HepG2 (cell line): Measurements from ENCODE around the gene MYO19. TPM values are rescaled to one million over a fixed set of nuclear protein-coding genes. Genes with fewer than 3 reads are reported as not detected.
A peak's percentile ranks its signal among the peaks of the same experiment; 100 is the strongest.

Experiments
- ETV6 ChIP-seq: sonication (generic); formaldehyde crosslinking; conservative IDR thresholded peaks from 2 replicates; pipeline ENCODE4 v1.4.0; 2020; ENCODE audit warnings: missing genetic modification reagents
- SRSF1 ChIP-seq: fragments of 200-400 bp; formaldehyde crosslinking; optimal IDR thresholded peaks from 2 replicates; pipeline ENCODE3; 2017; ENCODE audit warnings: mild to moderate bottlenecking, low read depth, low read length, moderate library complexity
- TCF7 ChIP-seq: sonication (generic); IDR thresholded peaks from 2 replicates; pipeline ENCODE4 v1.6.1; 2016; ENCODE audit warnings: antibody characterized with exemption, low read depth
- ZMYM4 ChIP-seq: sonication (generic); formaldehyde crosslinking; IDR thresholded peaks from 2 replicates; pipeline ENCODE4 v1.8.1; 2023; ENCODE audit warnings: mild to moderate bottlenecking, missing genetic modification reagents
- ZNF260 ChIP-seq: sonication (generic); formaldehyde crosslinking; IDR thresholded peaks from 2 replicates; pipeline ENCODE4 v1.4.0; 2020; ENCODE audit warnings: missing genetic modification reagents, low read depth, mild to moderate bottlenecking, borderline replicate concordance
- ZNF33A ChIP-seq: sonication (generic); formaldehyde crosslinking; IDR thresholded peaks from 2 replicates; pipeline ENCODE4 v1.5.1; 2020; ENCODE audit warnings: missing genetic modification reagents, mild to moderate bottlenecking, moderate library complexity, borderline replicate concordance
- ZNF549 ChIP-seq: sonication (generic); formaldehyde crosslinking; IDR thresholded peaks from 2 replicates; pipeline ENCODE4 v1.5.0; 2020; ENCODE audit warnings: missing genetic modification reagents
- ZNF7 ChIP-seq: IDR thresholded peaks from 2 replicates; pipeline ENCODE4 v1.6.1; 2016; ENCODE audit warnings: missing biosample characterization, missing genetic modification reagents
- polyA plus RNA-seq, 8 experiments: library from polyadenylated mRNA; depleted of rRNA in 3 of 8; stranded (reverse) in 7 of 8; unstranded in 1 of 8; fragments of >200 nt; fragmentation: Illumina TruSeq in 4 of 8; extraction: Trizol in 4 of 8; gene quantifications; 2 replicates each; pipeline versions ENCODE4 v1.2.1 to v1.2.3, GENCODE V29; 2011 to 2016; ENCODE audit warnings: low read depth in 4 of 8, missing spikeins in 1 of 8, mixed read lengths in 1 of 8; ENCODE audit not compliant: insufficient read depth in 1 of 8
- total RNA-seq, 5 experiments: library from RNA; depleted of rRNA; stranded (reverse); fragments of >200 nt; fragmentation: Illumina TruSeq; extraction: Trizol; gene quantifications; 2 replicates each; pipeline ENCODE4 v1.2.3, GENCODE V29; 2016; ENCODE audit warnings: low read depth in 1 of 5
- TF ChIP-seq, protein P1 (sequence below): sonication (generic); formaldehyde crosslinking; IDR thresholded peaks from 2 replicates; pipeline ENCODE4 v1.4.0; 2020; ENCODE audit warnings: missing genetic modification reagents
- TF ChIP-seq, protein P2 (sequence below): sonication (generic); formaldehyde crosslinking; IDR thresholded peaks from 2 replicates; pipeline ENCODE4 v1.9.0; 2021; ENCODE audit warnings: missing genetic modification reagents, borderline replicate concordance
- TF ChIP-seq, protein P3 (sequence below): sonication (generic); formaldehyde crosslinking; IDR thresholded peaks from 2 replicates; pipeline ENCODE4 v1.8.0; 2022; ENCODE audit warnings: mild to moderate bottlenecking, missing genetic modification reagents, borderline replicate concordance
- TF ChIP-seq, protein P4 (sequence below): sonication (generic); formaldehyde crosslinking; IDR thresholded peaks from 2 replicates; pipeline ENCODE4 v1.4.0; 2020; ENCODE audit warnings: mild to moderate bottlenecking, missing genetic modification reagents
- TF ChIP-seq, protein P5 (sequence below): sonication (generic); formaldehyde crosslinking; conservative IDR thresholded peaks from 2 replicates; pipeline ENCODE4 v1.8.0; 2022; ENCODE audit warnings: missing genetic modification reagents

Gene MYO19
- total and polyA plus RNA-seq, 2 of the 13 experiments (the other 11 are each of a cell fraction or from before 2014, with no cell fraction given) = 75.7 to 82.3 TPM

DNA sequence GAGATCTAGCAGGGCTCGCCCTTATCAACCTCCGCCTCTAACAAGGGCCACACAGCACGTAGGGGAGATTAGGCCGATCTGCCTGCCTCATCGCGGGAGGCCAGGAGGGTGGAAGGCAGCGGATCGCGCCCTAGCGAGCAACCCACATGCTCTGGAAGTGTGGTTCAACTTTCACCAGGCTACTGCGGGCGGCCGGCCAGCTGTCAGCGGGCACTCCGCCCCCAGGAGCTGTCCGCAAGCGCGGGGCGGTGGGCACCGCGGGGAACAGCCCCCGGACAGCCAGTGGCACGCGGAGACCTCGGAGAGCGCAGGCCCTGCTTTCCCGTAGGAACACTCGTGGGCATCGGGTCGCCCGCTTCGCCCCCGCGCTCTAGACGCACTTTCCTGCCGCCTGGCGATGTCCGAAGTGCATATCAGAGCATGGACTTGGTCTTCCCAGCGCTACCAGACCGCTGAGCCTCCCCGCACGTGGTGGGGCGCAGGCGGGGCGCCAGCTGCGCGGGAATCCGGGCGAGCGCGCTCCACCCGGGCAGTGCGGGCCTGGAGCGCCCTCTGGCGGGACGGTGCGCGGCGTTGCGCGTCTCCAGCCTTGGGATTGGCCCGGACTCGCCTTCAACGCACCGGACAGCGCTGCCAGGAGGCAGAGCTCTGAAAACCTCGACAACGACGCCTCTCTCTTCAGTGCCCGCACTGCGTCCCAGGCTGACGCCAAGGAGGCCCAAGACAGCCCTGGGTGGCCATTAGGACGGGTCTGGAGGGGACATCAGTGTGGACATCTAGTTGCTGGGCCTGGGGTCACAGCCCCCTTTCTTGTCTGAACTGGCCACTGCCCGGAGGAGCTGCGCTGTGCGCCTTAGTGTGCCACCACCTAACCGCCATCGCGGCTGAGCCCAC, 51.8 kb downstream of the MYO19 start (continued):
- TF ChIP-seq, protein P1, sequence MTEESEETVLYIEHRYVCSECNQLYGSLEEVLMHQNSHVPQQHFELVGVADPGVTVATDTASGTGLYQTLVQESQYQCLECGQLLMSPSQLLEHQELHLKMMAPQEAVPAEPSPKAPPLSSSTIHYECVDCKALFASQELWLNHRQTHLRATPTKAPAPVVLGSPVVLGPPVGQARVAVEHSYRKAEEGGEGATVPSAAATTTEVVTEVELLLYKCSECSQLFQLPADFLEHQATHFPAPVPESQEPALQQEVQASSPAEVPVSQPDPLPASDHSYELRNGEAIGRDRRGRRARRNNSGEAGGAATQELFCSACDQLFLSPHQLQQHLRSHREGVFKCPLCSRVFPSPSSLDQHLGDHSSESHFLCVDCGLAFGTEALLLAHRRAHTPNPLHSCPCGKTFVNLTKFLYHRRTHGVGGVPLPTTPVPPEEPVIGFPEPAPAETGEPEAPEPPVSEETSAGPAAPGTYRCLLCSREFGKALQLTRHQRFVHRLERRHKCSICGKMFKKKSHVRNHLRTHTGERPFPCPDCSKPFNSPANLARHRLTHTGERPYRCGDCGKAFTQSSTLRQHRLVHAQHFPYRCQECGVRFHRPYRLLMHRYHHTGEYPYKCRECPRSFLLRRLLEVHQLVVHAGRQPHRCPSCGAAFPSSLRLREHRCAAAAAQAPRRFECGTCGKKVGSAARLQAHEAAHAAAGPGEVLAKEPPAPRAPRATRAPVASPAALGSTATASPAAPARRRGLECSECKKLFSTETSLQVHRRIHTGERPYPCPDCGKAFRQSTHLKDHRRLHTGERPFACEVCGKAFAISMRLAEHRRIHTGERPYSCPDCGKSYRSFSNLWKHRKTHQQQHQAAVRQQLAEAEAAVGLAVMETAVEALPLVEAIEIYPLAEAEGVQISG = peak; percentile 85
- TF ChIP-seq ZMYM4 (CRISPR knock-in tag) (peak; percentile 54; the same call in 1 of the 2 replicates), SRSF1 (no peak), TCF7 (no peak), ETV6 (CRISPR knock-in tag) (peak; percentile 88; the same call in 1 of the 2 replicates), ZNF549 (peak; percentile 46; the same call in 1 of the 2 replicates), ZNF260 (CRISPR knock-in tag) (no peak), ZNF33A (no peak), ZNF7 (no peak)
- TF ChIP-seq, protein P2, sequence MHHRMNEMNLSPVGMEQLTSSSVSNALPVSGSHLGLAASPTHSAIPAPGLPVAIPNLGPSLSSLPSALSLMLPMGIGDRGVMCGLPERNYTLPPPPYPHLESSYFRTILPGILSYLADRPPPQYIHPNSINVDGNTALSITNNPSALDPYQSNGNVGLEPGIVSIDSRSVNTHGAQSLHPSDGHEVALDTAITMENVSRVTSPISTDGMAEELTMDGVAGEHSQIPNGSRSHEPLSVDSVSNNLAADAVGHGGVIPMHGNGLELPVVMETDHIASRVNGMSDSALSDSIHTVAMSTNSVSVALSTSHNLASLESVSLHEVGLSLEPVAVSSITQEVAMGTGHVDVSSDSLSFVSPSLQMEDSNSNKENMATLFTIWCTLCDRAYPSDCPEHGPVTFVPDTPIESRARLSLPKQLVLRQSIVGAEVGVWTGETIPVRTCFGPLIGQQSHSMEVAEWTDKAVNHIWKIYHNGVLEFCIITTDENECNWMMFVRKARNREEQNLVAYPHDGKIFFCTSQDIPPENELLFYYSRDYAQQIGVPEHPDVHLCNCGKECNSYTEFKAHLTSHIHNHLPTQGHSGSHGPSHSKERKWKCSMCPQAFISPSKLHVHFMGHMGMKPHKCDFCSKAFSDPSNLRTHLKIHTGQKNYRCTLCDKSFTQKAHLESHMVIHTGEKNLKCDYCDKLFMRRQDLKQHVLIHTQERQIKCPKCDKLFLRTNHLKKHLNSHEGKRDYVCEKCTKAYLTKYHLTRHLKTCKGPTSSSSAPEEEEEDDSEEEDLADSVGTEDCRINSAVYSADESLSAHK (CRISPR knock-in tag) = no peak
- TF ChIP-seq, protein P3, sequence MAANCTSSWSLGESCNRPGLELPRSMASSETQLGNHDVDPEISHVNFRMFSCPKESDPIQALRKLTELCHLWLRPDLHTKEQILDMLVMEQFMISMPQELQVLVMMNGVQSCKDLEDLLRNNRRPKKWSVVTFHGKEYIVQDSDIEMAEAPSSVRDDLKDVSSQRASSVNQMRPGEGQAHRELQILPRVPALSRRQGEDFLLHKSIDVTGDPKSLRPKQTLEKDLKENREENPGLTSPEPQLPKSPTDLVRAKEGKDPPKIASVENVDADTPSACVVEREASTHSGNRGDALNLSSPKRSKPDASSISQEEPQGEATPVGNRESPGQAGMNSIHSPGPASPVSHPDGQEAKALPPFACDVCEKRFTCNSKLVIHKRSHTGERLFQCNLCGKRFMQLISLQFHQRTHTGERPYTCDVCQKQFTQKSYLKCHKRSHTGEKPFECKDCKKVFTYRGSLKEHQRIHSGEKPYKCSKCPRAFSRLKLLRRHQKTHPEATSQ (CRISPR knock-in tag) = no peak
- TF ChIP-seq, protein P4, sequence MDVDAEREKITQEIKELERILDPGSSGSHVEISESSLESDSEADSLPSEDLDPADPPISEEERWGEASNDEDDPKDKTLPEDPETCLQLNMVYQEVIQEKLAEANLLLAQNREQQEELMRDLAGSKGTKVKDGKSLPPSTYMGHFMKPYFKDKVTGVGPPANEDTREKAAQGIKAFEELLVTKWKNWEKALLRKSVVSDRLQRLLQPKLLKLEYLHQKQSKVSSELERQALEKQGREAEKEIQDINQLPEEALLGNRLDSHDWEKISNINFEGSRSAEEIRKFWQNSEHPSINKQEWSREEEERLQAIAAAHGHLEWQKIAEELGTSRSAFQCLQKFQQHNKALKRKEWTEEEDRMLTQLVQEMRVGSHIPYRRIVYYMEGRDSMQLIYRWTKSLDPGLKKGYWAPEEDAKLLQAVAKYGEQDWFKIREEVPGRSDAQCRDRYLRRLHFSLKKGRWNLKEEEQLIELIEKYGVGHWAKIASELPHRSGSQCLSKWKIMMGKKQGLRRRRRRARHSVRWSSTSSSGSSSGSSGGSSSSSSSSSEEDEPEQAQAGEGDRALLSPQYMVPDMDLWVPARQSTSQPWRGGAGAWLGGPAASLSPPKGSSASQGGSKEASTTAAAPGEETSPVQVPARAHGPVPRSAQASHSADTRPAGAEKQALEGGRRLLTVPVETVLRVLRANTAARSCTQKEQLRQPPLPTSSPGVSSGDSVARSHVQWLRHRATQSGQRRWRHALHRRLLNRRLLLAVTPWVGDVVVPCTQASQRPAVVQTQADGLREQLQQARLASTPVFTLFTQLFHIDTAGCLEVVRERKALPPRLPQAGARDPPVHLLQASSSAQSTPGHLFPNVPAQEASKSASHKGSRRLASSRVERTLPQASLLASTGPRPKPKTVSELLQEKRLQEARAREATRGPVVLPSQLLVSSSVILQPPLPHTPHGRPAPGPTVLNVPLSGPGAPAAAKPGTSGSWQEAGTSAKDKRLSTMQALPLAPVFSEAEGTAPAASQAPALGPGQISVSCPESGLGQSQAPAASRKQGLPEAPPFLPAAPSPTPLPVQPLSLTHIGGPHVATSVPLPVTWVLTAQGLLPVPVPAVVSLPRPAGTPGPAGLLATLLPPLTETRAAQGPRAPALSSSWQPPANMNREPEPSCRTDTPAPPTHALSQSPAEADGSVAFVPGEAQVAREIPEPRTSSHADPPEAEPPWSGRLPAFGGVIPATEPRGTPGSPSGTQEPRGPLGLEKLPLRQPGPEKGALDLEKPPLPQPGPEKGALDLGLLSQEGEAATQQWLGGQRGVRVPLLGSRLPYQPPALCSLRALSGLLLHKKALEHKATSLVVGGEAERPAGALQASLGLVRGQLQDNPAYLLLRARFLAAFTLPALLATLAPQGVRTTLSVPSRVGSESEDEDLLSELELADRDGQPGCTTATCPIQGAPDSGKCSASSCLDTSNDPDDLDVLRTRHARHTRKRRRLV (CRISPR knock-in tag) = no peak
- TF ChIP-seq, protein P5, sequence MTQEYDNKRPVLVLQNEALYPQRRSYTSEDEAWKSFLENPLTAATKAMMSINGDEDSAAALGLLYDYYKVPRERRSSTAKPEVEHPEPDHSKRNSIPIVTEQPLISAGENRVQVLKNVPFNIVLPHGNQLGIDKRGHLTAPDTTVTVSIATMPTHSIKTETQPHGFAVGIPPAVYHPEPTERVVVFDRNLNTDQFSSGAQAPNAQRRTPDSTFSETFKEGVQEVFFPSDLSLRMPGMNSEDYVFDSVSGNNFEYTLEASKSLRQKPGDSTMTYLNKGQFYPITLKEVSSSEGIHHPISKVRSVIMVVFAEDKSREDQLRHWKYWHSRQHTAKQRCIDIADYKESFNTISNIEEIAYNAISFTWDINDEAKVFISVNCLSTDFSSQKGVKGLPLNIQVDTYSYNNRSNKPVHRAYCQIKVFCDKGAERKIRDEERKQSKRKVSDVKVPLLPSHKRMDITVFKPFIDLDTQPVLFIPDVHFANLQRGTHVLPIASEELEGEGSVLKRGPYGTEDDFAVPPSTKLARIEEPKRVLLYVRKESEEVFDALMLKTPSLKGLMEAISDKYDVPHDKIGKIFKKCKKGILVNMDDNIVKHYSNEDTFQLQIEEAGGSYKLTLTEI (CRISPR knock-in tag) = no peak
